Thyroid gland (tissue), 4 donors: Measurements from ENCODE around the gene AP1M2. TPM values are rescaled to one million over a fixed set of nuclear protein-coding genes. Genes with fewer than 3 reads are reported as not detected.
A peak's percentile ranks its signal among the peaks of the same experiment; 100 is the strongest.

Source experiments
- DNase-seq, 2 donors: peaks; one replicate each; pipeline ENCODE4 v3.0.0-alpha.2; 2019
- H3K27ac ChIP-seq, 3 donors: fragments of 200-600 bp; sonication (generic); 1 replicate in 2 of 3; 2 replicates in 1 of 3; pipeline ENCODE4 v1.5.1; 2016 to 2019; ENCODE audit warnings: mild to moderate bottlenecking in 1 of 3, moderate library complexity in 1 of 3
- H3K27me3 ChIP-seq: fragments of 200-600 bp; sonication (generic); one replicate; pipeline ENCODE4 v1.5.1; 2019
- H3K36me3 ChIP-seq, 2 donors: fragments of 200-600 bp; sonication (generic); one replicate each; pipeline ENCODE4 v1.5.1; 2016 to 2019
- H3K4me1 ChIP-seq, 2 donors: fragments of 200-600 bp; sonication (generic); one replicate each; pipeline ENCODE4 v1.5.1; 2017 to 2019
- H3K4me3 ChIP-seq, 3 donors: fragments of 200-600 bp; sonication (generic); replicated peaks in 1 of 3; 1 replicate in 2 of 3; 2 replicates in 1 of 3; pipeline ENCODE4 v1.5.1; 2016; ENCODE audit warnings: mild to moderate bottlenecking in 1 of 3
- H3K9me3 ChIP-seq: fragments of 200-600 bp; sonication (generic); one replicate; pipeline ENCODE4 v1.5.1; 2017
- CTCF ChIP-seq, 6 experiments: fragments of 200-600 bp in 3 of 6; fragments of 450-650 bp in 3 of 6; sonication (generic) in 3 of 6; IDR thresholded peaks; one replicate each; pipeline ENCODE4 v1.5.1; 2016 to 2019; ENCODE audit warnings: antibody characterized with exemption in 6 of 6, mild to moderate bottlenecking in 2 of 6, inconsistent platforms in 1 of 6, moderate library complexity in 1 of 6
- POLR2A ChIP-seq, 2 donors: fragments of 450-650 bp; IDR thresholded peaks; one replicate each; pipeline ENCODE4 v1.6.1; 2017; ENCODE audit warnings: antibody characterized with exemption in 2 of 2, mild to moderate bottlenecking in 2 of 2, moderate library complexity in 1 of 2
- WGBS, 2 donors: methylation state at CpG; one replicate each; pipeline ENCODE4 v1.1.5; 2017; 5-methylcytosine and 5-hydroxymethylcytosine counted together
- intact Hi-C: fragments of 100-400 bp; cut with DNase I; formaldehyde crosslinking; loops from one replicate; pipeline ENCODE4 v1.15.1; 2023
- total RNA-seq, 4 donors: library from RNA; depleted of rRNA; stranded (reverse); fragments of >200 nt; gene quantifications; one replicate each; pipeline ENCODE4 v1.2.3, GENCODE V29; 2016

The AP1M2 gene
- total RNA-seq, 4 donors from 2014 or later = 69.7 to 129 (median 102) TPM

GRCh38 chr19:10604460-10604980 is 17.4 kb upstream of the AP1M2 start:
- TF ChIP-seq POLR2A (IDR thresholded peaks at IDR 0.05) (no peak), CTCF (IDR thresholded peaks at IDR 0.05) (no peak)
- no peak for DNase-seq
- Histone ChIP-seq H3K4me3 (no peak overlapping the region), H3K27ac (peak overlapping the region; percentile 77 to 83 (median 77)), H3K36me3 (no peaks in the 10 kb centered on the region), H3K27me3 (no peaks in the 10 kb centered on the region), H3K9me3 (no peaks in the 10 kb centered on the region), H3K4me1 (peaks cover 8 to 20% of the 10 kb centered on the region in 2 donors)
- WGBS, 2 donors = 80 to 85% methylated on average over 6 to 9 of the region's 9 CpGs
- intact Hi-C loops = no loop called here

GRCh38 chr19:10603873-10604459 is 16.9 kb upstream of the AP1M2 start:
- no peak for DNase-seq
- H3K27ac ChIP-seq = peak overlapping the region; percentile 77 to 83 (median 77)
- intact Hi-C loops = no loop called here
- peak overlapping the region in 1 of 3 donors; percentile 73 for H3K4me3 ChIP-seq
- WGBS, 2 donors = 50 to 51% methylated on average over 8 to 9 of the region's 9 CpGs
- TF ChIP-seq POLR2A (IDR thresholded peaks at IDR 0.05) (no peak), CTCF (IDR thresholded peaks at IDR 0.05) (no peak)
- no peaks in the 10 kb centered on the region for H3K9me3 ChIP-seq
- H3K36me3 ChIP-seq = no peaks in the 10 kb centered on the region
- no peaks in the 10 kb centered on the region for H3K27me3 ChIP-seq
- peaks cover 8 to 20% of the 10 kb centered on the region in 2 donors for H3K4me1 ChIP-seq

DNA sequence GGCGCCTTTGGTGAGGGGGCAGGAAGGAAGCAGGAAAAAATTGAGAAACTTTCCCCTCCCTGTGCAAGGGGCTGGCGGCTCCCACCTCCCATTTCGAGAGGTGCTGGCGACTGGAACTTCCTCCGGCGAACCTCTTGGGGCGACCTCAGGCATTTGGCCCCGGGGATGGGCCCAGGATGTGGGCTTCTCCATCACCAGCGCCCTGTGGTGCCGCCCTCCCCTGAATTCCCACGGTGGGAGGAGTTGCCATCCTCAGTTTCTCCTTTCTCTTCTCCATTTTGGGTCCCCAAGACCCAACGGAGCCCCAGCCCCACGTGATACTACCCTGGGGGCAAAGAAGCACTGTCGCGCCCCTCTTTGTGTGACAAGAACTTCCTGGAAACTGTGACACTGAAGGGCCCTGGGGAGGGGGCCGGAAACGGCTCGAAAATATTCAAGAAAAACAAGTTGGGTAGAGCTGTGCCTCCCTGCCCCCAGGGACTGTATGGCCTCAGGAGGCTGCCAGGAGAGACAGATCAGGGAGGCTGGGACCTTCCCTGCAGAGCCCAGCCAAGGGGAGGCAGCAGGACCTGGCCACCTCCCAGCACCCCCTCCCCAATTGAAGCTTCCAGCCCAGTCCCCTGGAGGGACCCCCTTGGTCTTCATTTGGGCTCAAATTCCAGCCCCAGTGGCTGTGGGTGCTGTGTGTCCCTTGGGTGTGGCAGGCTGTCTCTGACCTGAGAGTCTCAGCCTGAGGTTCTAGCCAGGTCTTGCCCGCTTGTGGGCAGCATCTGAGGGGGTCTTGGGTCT is 16.2 kb upstream of the AP1M2 start:
- peak overlapping the region in 2 of 3 donors; percentile 73 to 86 for H3K4me3 ChIP-seq
- TF ChIP-seq CTCF (IDR thresholded peaks at IDR 0.05) (no peak), POLR2A (IDR thresholded peaks at IDR 0.05) (no peak)
- H3K4me1 ChIP-seq = peaks cover 8 to 16% of the 10 kb centered on the region in 2 donors
- no peaks in the 10 kb centered on the region for H3K27me3 ChIP-seq
- H3K27ac ChIP-seq = peak overlapping the region; percentile 77 to 83 (median 77)
- intact Hi-C loops = no loop called here
- DNase-seq = peak; percentile 17 to 26
- 14 to 18% methylated on average over 18 to 19 of the region's 19 CpGs for WGBS, 2 donors
- no peaks in the 10 kb centered on the region for H3K36me3 ChIP-seq
- no peaks in the 10 kb centered on the region for H3K9me3 ChIP-seq

DNA sequence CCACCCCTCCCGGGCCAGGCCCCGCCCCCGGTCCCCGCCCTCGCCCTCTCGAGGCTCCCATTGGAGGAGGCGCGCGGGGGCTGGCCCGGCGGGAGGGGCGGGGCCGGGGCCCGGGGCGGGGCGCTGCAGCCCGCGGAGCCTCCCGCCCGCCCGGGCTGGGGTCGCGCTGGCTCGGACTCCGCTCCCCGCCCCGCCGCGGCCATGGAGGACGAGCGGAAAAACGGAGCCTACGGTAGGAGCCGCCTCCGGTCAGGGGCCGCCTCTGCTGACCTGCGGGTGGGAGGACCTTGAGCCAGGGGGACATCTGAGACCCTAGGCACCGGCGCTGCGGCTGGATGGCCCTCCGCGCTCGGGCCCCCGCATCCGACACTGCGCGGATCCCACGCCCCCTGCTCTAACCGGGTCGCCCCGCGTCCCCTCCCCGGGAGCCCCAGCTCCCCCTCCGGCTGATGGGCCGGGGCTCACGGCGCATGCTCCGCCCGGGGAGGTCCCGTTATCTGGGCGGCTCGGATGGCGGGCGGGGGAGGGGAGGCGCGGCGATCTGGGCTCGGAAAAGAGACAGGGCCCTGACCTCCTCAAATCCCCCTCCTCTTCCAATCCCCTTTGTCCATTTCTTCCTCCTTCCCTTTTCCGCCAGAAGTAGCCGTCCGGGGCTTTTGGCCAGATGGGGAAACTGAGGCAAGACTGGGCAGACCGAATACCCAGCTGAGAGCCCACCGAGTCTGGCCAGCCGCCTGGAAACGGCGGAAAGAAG is 15.4 kb upstream of the AP1M2 start:
- intact Hi-C loops = no loop called here

More for the DNA sequence above, 15.4 kb upstream of the AP1M2 start:
- 1 to 3% methylated on average over 12 to 18 of the region's 76 CpGs for WGBS, 2 donors
- H3K4me3 ChIP-seq = peak overlapping the region; percentile 19 to 86 (median 73)
- no peaks in the 10 kb centered on the region for H3K27me3 ChIP-seq
- DNase-seq = peak; percentile 73
- no peaks in the 10 kb centered on the region for H3K9me3 ChIP-seq
- no peaks in the 10 kb centered on the region for H3K36me3 ChIP-seq
- TF ChIP-seq CTCF (IDR thresholded peaks at IDR 0.05) (no peak), POLR2A (IDR thresholded peaks at IDR 0.05) (peak in 1 of 2 donors; percentile 27)
- H3K4me1 ChIP-seq = peaks cover 8 to 16% of the 10 kb centered on the region in 2 donors
- peak overlapping the region; percentile 77 to 83 (median 77) for H3K27ac ChIP-seq
